ENCODE measurements around the gene KIAA1191.

DNA sequence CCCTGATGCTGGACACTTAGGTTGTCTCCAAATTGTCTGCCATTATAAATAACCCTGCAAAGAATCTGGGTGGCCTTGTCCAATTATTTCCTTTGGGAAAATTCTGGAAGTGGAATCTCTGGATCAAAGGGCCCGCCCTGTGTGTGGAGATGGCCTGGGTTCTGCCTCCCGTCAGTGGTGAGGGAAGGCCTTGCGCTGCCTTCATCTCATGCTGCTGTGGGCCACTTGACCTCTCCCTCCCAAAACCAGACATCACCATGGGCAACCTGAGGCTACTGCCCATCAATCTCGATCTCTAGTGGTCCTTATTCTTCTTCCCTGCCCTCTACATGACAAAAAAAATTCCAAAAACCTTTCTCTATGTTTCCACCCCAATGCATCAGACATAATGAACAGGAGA lies 48.2 kb upstream of the KIAA1191 start:
- TF ChIP-seq POLR2AphosphoS5 (IDR thresholded peaks at IDR 0.05; ENCODE audit: low read depth, low read length): no peak
- TF ChIP-seq, protein P1, sequence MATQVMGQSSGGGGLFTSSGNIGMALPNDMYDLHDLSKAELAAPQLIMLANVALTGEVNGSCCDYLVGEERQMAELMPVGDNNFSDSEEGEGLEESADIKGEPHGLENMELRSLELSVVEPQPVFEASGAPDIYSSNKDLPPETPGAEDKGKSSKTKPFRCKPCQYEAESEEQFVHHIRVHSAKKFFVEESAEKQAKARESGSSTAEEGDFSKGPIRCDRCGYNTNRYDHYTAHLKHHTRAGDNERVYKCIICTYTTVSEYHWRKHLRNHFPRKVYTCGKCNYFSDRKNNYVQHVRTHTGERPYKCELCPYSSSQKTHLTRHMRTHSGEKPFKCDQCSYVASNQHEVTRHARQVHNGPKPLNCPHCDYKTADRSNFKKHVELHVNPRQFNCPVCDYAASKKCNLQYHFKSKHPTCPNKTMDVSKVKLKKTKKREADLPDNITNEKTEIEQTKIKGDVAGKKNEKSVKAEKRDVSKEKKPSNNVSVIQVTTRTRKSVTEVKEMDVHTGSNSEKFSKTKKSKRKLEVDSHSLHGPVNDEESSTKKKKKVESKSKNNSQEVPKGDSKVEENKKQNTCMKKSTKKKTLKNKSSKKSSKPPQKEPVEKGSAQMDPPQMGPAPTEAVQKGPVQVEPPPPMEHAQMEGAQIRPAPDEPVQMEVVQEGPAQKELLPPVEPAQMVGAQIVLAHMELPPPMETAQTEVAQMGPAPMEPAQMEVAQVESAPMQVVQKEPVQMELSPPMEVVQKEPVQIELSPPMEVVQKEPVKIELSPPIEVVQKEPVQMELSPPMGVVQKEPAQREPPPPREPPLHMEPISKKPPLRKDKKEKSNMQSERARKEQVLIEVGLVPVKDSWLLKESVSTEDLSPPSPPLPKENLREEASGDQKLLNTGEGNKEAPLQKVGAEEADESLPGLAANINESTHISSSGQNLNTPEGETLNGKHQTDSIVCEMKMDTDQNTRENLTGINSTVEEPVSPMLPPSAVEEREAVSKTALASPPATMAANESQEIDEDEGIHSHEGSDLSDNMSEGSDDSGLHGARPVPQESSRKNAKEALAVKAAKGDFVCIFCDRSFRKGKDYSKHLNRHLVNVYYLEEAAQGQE (IDR thresholded peaks at IDR 0.05; ENCODE audit: insufficient read depth in 1 of 2, low read depth in 2 of 2, low read length in 2 of 2): no peak
- TF ChIP-seq TAF1 (IDR thresholded peaks at IDR 0.05; ENCODE audit: borderline replicate concordance, insufficient read depth, low read length): no peak
- no peak for TF ChIP-seq SIN3A (IDR thresholded peaks at IDR 0.05; ENCODE audit: borderline replicate concordance, insufficient read depth, low read length)
- no peak for TF ChIP-seq FOXP2 (optimal IDR thresholded peaks at IDR 0.05; ENCODE audit: borderline replicate concordance, extremely low read depth, extremely low read length, insufficient read depth)

Data from PFSK-1 (cell line).